ENCODE measurements around the gene LRPAP1.

- no peak for TF ChIP-seq MYC (IDR thresholded peaks at IDR 0.05; ENCODE audit: low read depth, low read length)
- TF ChIP-seq CTCF (IDR thresholded peaks at IDR 0.05; ENCODE audit: low read depth, low read length) = no peak
Observed at GRCh38 chr4:3518511-3518880, 13.7 kb downstream of the LRPAP1 start.

Measured in NB4 (cell line).